ENCODE measurements around the gene HAGH. TPM values are rescaled to one million over a fixed set of nuclear protein-coding genes. Genes with fewer than 3 reads are reported as not detected.

Gene HAGH
- total and polyA plus RNA-seq, 2 experiments from 2014 or later: 169 to 219 TPM

DNA sequence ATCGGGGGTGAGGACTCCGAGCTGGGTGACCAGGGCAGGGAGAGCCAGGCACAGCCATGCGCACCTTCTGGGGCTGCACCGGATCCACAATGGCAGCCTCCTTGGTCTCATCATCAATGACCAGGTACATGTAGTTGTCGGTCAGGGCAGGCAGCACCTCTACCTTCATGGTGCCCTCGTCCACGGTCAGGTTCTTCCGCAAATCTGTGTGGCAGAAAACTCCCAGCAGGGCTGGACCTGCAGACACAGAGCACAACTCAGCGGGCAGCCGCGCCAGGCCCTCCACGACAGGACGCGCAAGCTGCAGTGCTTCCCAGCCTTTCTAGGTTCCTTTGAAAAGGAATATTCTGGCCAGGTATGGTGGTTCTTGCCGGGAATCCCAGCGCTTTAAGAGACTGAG is 3.8 kb downstream of the HAGH start:
- no peak for DNase-seq (ENCODE audit: low read depth in 1 of 2, low spot score in 1 of 2)
- Histone ChIP-seq H3K36me3 (peaks cover 9% of the 10 kb centered on the region), H3K4me1 (ENCODE audit: low read depth) (peaks cover 5% of the 10 kb centered on the region), H3K4me3 (no peak overlapping the region), H3K27me3 (no peaks in the 10 kb centered on the region), H3K9me3 (ENCODE audit: low read depth) (no peaks in the 10 kb centered on the region), H3K27ac (no peak overlapping the region)
- TF ChIP-seq, protein P1, sequence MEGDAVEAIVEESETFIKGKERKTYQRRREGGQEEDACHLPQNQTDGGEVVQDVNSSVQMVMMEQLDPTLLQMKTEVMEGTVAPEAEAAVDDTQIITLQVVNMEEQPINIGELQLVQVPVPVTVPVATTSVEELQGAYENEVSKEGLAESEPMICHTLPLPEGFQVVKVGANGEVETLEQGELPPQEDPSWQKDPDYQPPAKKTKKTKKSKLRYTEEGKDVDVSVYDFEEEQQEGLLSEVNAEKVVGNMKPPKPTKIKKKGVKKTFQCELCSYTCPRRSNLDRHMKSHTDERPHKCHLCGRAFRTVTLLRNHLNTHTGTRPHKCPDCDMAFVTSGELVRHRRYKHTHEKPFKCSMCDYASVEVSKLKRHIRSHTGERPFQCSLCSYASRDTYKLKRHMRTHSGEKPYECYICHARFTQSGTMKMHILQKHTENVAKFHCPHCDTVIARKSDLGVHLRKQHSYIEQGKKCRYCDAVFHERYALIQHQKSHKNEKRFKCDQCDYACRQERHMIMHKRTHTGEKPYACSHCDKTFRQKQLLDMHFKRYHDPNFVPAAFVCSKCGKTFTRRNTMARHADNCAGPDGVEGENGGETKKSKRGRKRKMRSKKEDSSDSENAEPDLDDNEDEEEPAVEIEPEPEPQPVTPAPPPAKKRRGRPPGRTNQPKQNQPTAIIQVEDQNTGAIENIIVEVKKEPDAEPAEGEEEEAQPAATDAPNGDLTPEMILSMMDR (IDR thresholded peaks at IDR 0.05; ENCODE audit: low read depth, low read length): no peak

DNA sequence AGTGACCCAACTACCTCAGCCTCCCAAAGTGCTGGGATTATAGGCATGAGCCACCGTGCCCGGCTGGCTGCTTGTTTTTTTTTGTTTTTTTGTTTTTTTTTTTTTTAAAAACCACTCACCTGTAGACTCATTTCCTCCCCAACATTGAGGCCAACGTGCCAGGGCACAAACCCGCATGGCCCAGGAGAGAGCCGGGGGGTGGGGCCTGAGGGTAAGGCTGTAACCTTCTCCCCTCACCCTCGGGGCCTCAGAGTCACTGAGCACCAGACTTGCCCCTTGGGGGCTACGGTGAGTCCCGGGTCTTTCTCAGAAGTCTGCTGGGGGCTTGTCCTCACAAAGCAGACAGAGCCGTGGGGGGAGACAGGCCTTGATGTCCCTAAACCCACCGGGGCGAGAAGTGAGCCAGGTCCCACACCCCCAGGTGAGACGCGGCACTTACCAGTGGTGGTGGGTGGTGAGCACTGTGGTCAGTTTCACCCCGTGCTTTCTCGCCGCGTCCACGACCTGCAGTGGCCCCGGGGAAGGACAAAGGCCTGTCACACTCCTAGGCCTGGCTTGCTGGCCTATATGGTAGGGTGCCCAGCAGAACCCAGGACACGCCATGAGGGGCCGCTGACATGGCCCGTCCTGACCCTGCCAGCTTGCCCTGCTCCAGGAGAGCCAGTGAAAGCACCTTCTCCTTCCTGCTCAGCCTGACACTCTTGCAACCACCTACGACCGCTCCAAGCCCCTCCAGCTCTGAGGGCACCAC is 4.6 kb downstream of the HAGH start:
- H3K4me1 ChIP-seq (ENCODE audit: low read depth): peaks cover 3% of the 10 kb centered on the region
- H3K27ac ChIP-seq: no peak overlapping the region
- no peak overlapping the region for H3K4me3 ChIP-seq
- H3K9me3 ChIP-seq (ENCODE audit: low read depth): no peaks in the 10 kb centered on the region
- no peak for DNase-seq (ENCODE audit: low read depth in 1 of 2, low spot score in 1 of 2)
- H3K27me3 ChIP-seq: no peaks in the 10 kb centered on the region
- peaks cover 9% of the 10 kb centered on the region for H3K36me3 ChIP-seq
- TF ChIP-seq, protein P1 (IDR thresholded peaks at IDR 0.05; ENCODE audit: low read depth, low read length): no peak

DNA sequence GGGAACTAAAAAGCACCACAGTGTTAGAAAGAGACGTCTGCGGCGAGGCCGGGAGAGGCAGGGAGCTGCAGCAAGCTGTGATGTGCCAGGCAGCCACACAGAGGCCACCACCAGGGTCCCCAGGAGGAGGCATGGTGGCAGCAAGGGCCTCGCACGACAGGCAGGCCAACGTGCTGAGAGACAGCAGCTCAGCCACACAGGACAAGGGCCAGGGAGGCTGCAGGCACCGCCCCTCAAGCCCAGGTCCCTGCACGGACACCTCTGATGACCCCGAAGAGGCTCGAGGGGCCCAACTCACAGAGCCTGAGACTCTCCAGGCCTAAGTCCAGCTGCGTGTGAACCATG is 5.7 kb downstream of the HAGH start:
- H3K4me3 ChIP-seq: no peak overlapping the region
- no peak for DNase-seq (ENCODE audit: low read depth in 1 of 2, low spot score in 1 of 2)
- H3K4me1 ChIP-seq (ENCODE audit: low read depth): peaks cover 3% of the 10 kb centered on the region
- peaks cover 17% of the 10 kb centered on the region for H3K36me3 ChIP-seq
- no peaks in the 10 kb centered on the region for H3K9me3 ChIP-seq (ENCODE audit: low read depth)
- no peak overlapping the region for H3K27ac ChIP-seq
- TF ChIP-seq, protein P1 (IDR thresholded peaks at IDR 0.05; ENCODE audit: low read depth, low read length): no peak
- no peaks in the 10 kb centered on the region for H3K27me3 ChIP-seq

DNA sequence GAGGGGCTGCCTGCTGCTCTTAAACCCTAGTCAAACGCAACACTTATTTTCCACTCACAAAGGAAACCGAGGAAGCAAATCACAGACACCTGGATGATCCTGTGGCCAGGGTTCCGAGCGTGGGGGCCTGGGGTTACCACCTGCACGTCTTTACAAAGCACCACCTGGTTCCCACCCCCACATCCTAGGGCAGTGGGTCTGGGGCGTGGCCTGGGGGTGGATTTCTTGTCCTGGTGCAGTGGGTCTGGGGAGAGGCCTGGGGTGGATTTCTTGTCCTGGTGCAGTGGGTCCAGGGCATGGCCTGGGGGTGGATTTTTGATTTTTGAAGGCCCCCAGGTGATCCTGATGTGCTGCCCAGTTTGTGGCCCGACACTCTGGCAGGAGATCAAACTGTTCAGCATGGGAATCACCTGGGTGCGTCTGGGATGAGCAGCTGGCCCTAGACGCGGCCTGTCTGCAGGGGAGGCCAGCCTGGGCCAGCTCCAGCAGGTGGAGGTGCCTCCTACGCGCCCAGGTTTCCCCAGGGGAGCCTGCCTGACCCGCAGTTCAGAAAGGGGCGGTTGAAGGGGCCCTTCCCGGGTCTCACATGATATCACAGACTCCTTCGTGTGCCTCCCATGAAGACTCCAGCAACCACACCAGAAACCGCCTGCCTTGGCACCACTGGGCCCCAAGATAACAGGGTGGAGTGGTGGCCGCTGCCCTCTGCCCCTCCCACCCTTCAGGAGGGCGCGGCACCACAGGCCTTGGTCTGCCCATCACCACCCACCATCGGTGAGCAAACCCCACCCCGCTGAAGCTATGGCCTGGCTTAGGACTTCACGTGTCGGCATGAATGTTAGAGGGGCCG is 6.3 kb downstream of the HAGH start:
- no peak overlapping the region for H3K27ac ChIP-seq
- no peak overlapping the region for H3K4me3 ChIP-seq
- H3K36me3 ChIP-seq: peaks cover 20% of the 10 kb centered on the region
- no peaks in the 10 kb centered on the region for H3K4me1 ChIP-seq (ENCODE audit: low read depth)
- no peaks in the 10 kb centered on the region for H3K27me3 ChIP-seq
- DNase-seq (ENCODE audit: low read depth in 1 of 2, low spot score in 1 of 2): no peak
- no peaks in the 10 kb centered on the region for H3K9me3 ChIP-seq (ENCODE audit: low read depth)
- TF ChIP-seq, protein P1 (IDR thresholded peaks at IDR 0.05; ENCODE audit: low read depth, low read length): no peak

DNA sequence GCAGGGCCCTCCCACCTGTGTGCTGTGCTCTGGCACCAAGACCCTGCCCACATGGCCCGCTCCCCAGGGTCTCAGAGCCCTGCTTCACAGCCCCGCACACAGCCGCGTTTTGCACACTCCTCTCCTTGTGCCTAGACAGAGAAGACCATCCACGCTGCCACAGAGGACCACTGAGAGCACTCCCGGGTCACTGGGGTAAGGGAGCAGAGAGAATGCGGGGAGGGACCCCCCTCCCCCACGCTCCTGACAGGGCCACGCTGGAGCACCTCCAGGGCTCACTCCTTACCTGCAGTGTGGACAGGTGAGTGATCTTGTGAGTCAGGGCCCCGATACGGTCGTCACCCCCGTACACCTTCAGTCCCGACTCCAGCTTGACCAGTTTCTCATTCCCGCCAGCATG is 7.0 kb downstream of the HAGH start:
- H3K36me3 ChIP-seq: peaks cover 22% of the 10 kb centered on the region
- no peaks in the 10 kb centered on the region for H3K9me3 ChIP-seq (ENCODE audit: low read depth)
- no peaks in the 10 kb centered on the region for H3K4me1 ChIP-seq (ENCODE audit: low read depth)
- H3K4me3 ChIP-seq: no peak overlapping the region
- H3K27me3 ChIP-seq: no peaks in the 10 kb centered on the region
- TF ChIP-seq, protein P1 (IDR thresholded peaks at IDR 0.05; ENCODE audit: low read depth, low read length): no peak
- no peak for DNase-seq (ENCODE audit: low read depth in 1 of 2, low spot score in 1 of 2)
- H3K27ac ChIP-seq: no peak overlapping the region
